IPS-20b (cell line): ENCODE measurements around the gene DTD2.

Source experiments
- H3K27ac ChIP-seq: one replicate; pipeline ENCODE4 v1.5.1; 2013; ENCODE audit warnings: low read length
- H3K27me3 ChIP-seq: 2 replicates; pipeline ENCODE4 v1.6.1; 2013; ENCODE audit warnings: mild to moderate bottlenecking, low read length, inconsistent platforms; ENCODE audit not compliant: insufficient read depth
- H3K36me3 ChIP-seq: 2 replicates; pipeline ENCODE4 v1.6.1; 2013; ENCODE audit warnings: low read depth, mild to moderate bottlenecking, inconsistent platforms, low read length, moderate library complexity; ENCODE audit not compliant: insufficient read depth
- H3K4me1 ChIP-seq: 2 replicates; pipeline ENCODE4 v1.6.1; 2013; ENCODE audit warnings: mild to moderate bottlenecking, control low read depth, inconsistent platforms, low read length, moderate library complexity; ENCODE audit not compliant: insufficient read depth
- H3K4me3 ChIP-seq: 2 replicates; pipeline ENCODE4 v1.5.1; 2013; ENCODE audit warnings: mild to moderate bottlenecking, low read length, inconsistent platforms
- H3K9ac ChIP-seq: 2 replicates; pipeline ENCODE4 v1.6.1; 2013; ENCODE audit warnings: low read depth, mild to moderate bottlenecking, inconsistent platforms, low read length, moderate library complexity
- H3K9me3 ChIP-seq: 2 replicates; pipeline ENCODE4 v1.6.1; 2013; ENCODE audit warnings: mild to moderate bottlenecking, low read depth, low read length, inconsistent platforms; ENCODE audit not compliant: insufficient read depth

DTD2 gene

GRCh38 chr14:31456841-31457664 lies at the start of gene DTD2:
TSS of gene DTD2 (minus strand) at chr14:31457506. CDS start at chr14:31457393, 113 bp downstream.
- peak within 1 kb of the TSS; percentile 95 for H3K4me3 ChIP-seq
- H3K27me3 ChIP-seq = no peaks in the 10 kb centered on the region
- H3K9ac ChIP-seq = peak within 1 kb of the TSS; percentile 94
- peaks cover 11% of the 10 kb centered on the region for H3K4me1 ChIP-seq
- peak within 1 kb of the TSS; percentile 79 for H3K27ac ChIP-seq
- peaks cover 9% of the 10 kb centered on the region for H3K36me3 ChIP-seq
- H3K9me3 ChIP-seq = no peaks in the 10 kb centered on the region

GRCh38 chr14:31505411-31505810 lies 48.1 kb upstream of the DTD2 start:
- Histone ChIP-seq H3K27me3 (no peaks in the 10 kb centered on the region), H3K36me3 (no peaks in the 10 kb centered on the region), H3K27ac (no peak overlapping the region), H3K9me3 (no peaks in the 10 kb centered on the region), H3K9ac (no peak overlapping the region), H3K4me3 (no peak overlapping the region), H3K4me1 (no peaks in the 10 kb centered on the region)

- H3K36me3 ChIP-seq = no peaks in the 10 kb centered on the region
Measured at GRCh38 chr14:31501870-31502269, 44.6 kb upstream of the DTD2 start.

GRCh38 chr14:31492759-31493498 lies 35.6 kb upstream of the DTD2 start:
- no peaks in the 10 kb centered on the region for H3K27me3 ChIP-seq
- no peaks in the 10 kb centered on the region for H3K4me1 ChIP-seq
- no peak overlapping the region for H3K4me3 ChIP-seq
- no peak overlapping the region for H3K27ac ChIP-seq
- H3K9me3 ChIP-seq = no peaks in the 10 kb centered on the region
- no peaks in the 10 kb centered on the region for H3K36me3 ChIP-seq
- H3K9ac ChIP-seq = no peak overlapping the region

More at GRCh38 chr14:31501870-31502269, 44.6 kb upstream of the DTD2 start:
- Histone ChIP-seq H3K27ac (no peak overlapping the region), H3K27me3 (no peaks in the 10 kb centered on the region), H3K9ac (no peak overlapping the region), H3K9me3 (no peaks in the 10 kb centered on the region), H3K4me3 (no peak overlapping the region), H3K4me1 (no peaks in the 10 kb centered on the region)

- Histone ChIP-seq H3K4me3 (no peak overlapping the region), H3K4me1 (no peaks in the 10 kb centered on the region), H3K27ac (no peak overlapping the region), H3K9me3 (no peaks in the 10 kb centered on the region), H3K36me3 (no peaks in the 10 kb centered on the region), H3K9ac (no peak overlapping the region), H3K27me3 (no peaks in the 10 kb centered on the region)
Measured at GRCh38 chr14:31489691-31490090, 32.4 kb upstream of the DTD2 start.

- Histone ChIP-seq H3K27ac (no peak within 1 kb of the TSS), H3K9me3 (no peaks in the 10 kb centered on the region), H3K27me3 (no peaks in the 10 kb centered on the region), H3K4me3 (no peak within 1 kb of the TSS), H3K4me1 (no peaks in the 10 kb centered on the region), H3K9ac (no peak within 1 kb of the TSS), H3K36me3 (no peaks in the 10 kb centered on the region)
Measured at GRCh38 chr14:31487886-31488285, 30.6 kb upstream of the DTD2 start, which contains the start of gene GPR33. TSS of gene GPR33 (minus strand) at chr14:31488039. CDS start at chr14:31483965, 4,074 bp downstream.

GRCh38 chr14:31486764-31487163 lies 29.5 kb upstream of the DTD2 start:
- Histone ChIP-seq H3K27me3 (no peaks in the 10 kb centered on the region), H3K4me1 (no peaks in the 10 kb centered on the region), H3K4me3 (no peak overlapping the region), H3K9me3 (no peaks in the 10 kb centered on the region), H3K9ac (no peak overlapping the region), H3K27ac (no peak overlapping the region), H3K36me3 (no peaks in the 10 kb centered on the region)

- Histone ChIP-seq H3K9ac (no peak overlapping the region), H3K36me3 (no peaks in the 10 kb centered on the region), H3K27ac (no peak overlapping the region), H3K4me1 (no peaks in the 10 kb centered on the region), H3K9me3 (no peaks in the 10 kb centered on the region), H3K4me3 (no peak overlapping the region), H3K27me3 (no peaks in the 10 kb centered on the region)
Measured at GRCh38 chr14:31484754-31485153, 27.4 kb upstream of the DTD2 start.

GRCh38 chr14:31480156-31480555 lies 22.9 kb upstream of the DTD2 start:
- Histone ChIP-seq H3K27me3 (no peaks in the 10 kb centered on the region), H3K4me3 (no peak overlapping the region), H3K36me3 (no peaks in the 10 kb centered on the region), H3K4me1 (no peaks in the 10 kb centered on the region), H3K27ac (no peak overlapping the region), H3K9me3 (no peaks in the 10 kb centered on the region), H3K9ac (no peak overlapping the region)

GRCh38 chr14:31479027-31479426 lies 21.7 kb upstream of the DTD2 start:
- Histone ChIP-seq H3K27me3 (no peaks in the 10 kb centered on the region), H3K4me1 (no peaks in the 10 kb centered on the region), H3K4me3 (no peak overlapping the region), H3K9ac (no peak overlapping the region), H3K27ac (no peak overlapping the region), H3K36me3 (no peaks in the 10 kb centered on the region), H3K9me3 (no peaks in the 10 kb centered on the region)

GRCh38 chr14:31477248-31477647 lies 19.9 kb upstream of the DTD2 start:
- Histone ChIP-seq H3K9ac (no peak overlapping the region), H3K9me3 (peaks cover 2% of the 10 kb centered on the region; the same call in 1 of the 2 replicates), H3K27ac (no peak overlapping the region), H3K36me3 (no peaks in the 10 kb centered on the region), H3K4me3 (no peak overlapping the region), H3K27me3 (no peaks in the 10 kb centered on the region), H3K4me1 (no peaks in the 10 kb centered on the region)
